Measurements from ENCODE around the gene CCDC9.
"Not testable (repeated sequence)": the region's sequence is repeated elsewhere in the genome, so short reads cannot be mapped to it uniquely, and the experiment has no call there.

The CCDC9 gene

GRCh38 chr19:47240996-47241918, 15.1 kb upstream of the CCDC9 start:
- DNase-seq: peak; percentile 89 to 97
- TF ChIP-seq POLR2A (IDR thresholded peaks at IDR 0.05; ENCODE audit: low read length): peak; percentile 19
- TF ChIP-seq GATA1 (IDR thresholded peaks at IDR 0.05; ENCODE audit: low read depth, low read length): no peak

- DNase-seq: peak; percentile 67 to 75
- TF ChIP-seq POLR2A (IDR thresholded peaks at IDR 0.05; ENCODE audit: low read length) (peak; percentile 2), GATA1 (IDR thresholded peaks at IDR 0.05; ENCODE audit: low read depth, low read length) (no peak)
Measured at GRCh38 chr19:47241919-47242577, 14.3 kb upstream of the CCDC9 start.

- TF ChIP-seq POLR2A (IDR thresholded peaks at IDR 0.05; ENCODE audit: low read length): no peak
- no peak for TF ChIP-seq GATA1 (IDR thresholded peaks at IDR 0.05; ENCODE audit: low read depth, low read length)
Measured at GRCh38 chr19:47243364-47243775, 13.0 kb upstream of the CCDC9 start.

GRCh38 chr19:47243776-47244547, 12.4 kb upstream of the CCDC9 start:
- DNase-seq: peak; percentile 99
- TF ChIP-seq GATA1 (IDR thresholded peaks at IDR 0.05; ENCODE audit: low read depth, low read length): no peak
- peak; percentile 48 for TF ChIP-seq POLR2A (IDR thresholded peaks at IDR 0.05; ENCODE audit: low read length)

More at GRCh38 chr19:47243364-47243775, 13.0 kb upstream of the CCDC9 start:
- DNase-seq: no peak

GRCh38 chr19:47247308-47247990, 8.9 kb upstream of the CCDC9 start:
- peak; percentile 86 to 94 for DNase-seq

GRCh38 chr19:47253016-47253415, 3.3 kb upstream of the CCDC9 start:
- DNase-seq: not testable (repeated sequence)

More at GRCh38 chr19:47247308-47247990, 8.9 kb upstream of the CCDC9 start:
- no peak for TF ChIP-seq POLR2A (IDR thresholded peaks at IDR 0.05; ENCODE audit: low read length)
- no peak for TF ChIP-seq GATA1 (IDR thresholded peaks at IDR 0.05; ENCODE audit: low read depth, low read length)

- no peak for DNase-seq
- no peak for TF ChIP-seq GATA1 (IDR thresholded peaks at IDR 0.05; ENCODE audit: low read depth, low read length)
- no peak for TF ChIP-seq POLR2A (IDR thresholded peaks at IDR 0.05; ENCODE audit: low read length)
Measured at GRCh38 chr19:47253467-47253881, 2.9 kb upstream of the CCDC9 start.

- TF ChIP-seq POLR2A (IDR thresholded peaks at IDR 0.05; ENCODE audit: low read length) (no peak), GATA1 (IDR thresholded peaks at IDR 0.05; ENCODE audit: low read depth, low read length) (no peak)
Measured at GRCh38 chr19:47253970-47254369, 2.4 kb upstream of the CCDC9 start.

GRCh38 chr19:47256693-47257410, 527 bp downstream of the CCDC9 start:
- TF ChIP-seq GATA1 (IDR thresholded peaks at IDR 0.05; ENCODE audit: low read depth, low read length) (no peak), POLR2A (IDR thresholded peaks at IDR 0.05; ENCODE audit: low read length) (no peak)

More at GRCh38 chr19:47253970-47254369, 2.4 kb upstream of the CCDC9 start:
- no peak for DNase-seq

GRCh38 chr19:47257411-47258169, 1.3 kb downstream of the CCDC9 start:
- peak; percentile 54 to 58 for DNase-seq
- TF ChIP-seq GATA1 (IDR thresholded peaks at IDR 0.05; ENCODE audit: low read depth, low read length) (no peak), POLR2A (IDR thresholded peaks at IDR 0.05; ENCODE audit: low read length) (no peak)

More at GRCh38 chr19:47256693-47257410, 527 bp downstream of the CCDC9 start:
- DNase-seq: peak; percentile 100

GRCh38 chr19:47258434-47258833, 2.1 kb downstream of the CCDC9 start:
- TF ChIP-seq POLR2A (IDR thresholded peaks at IDR 0.05; ENCODE audit: low read length): no peak
- TF ChIP-seq GATA1 (IDR thresholded peaks at IDR 0.05; ENCODE audit: low read depth, low read length): no peak
- DNase-seq: no peak

Data from erythroblast (primary cell).